Astrocyte (in vitro differentiated cells and primary cell): Measurements from ENCODE around the gene TTLL1.

Experiments used
- EZH2 ChIP-seq: IDR thresholded peaks from 2 replicates; pipeline ENCODE4 v1.6.1; 2012; ENCODE audit warnings: mild to moderate bottlenecking, low read length, inconsistent platforms; ENCODE audit not compliant: insufficient read depth
- TF ChIP-seq, protein P1 (sequence below): IDR thresholded peaks from 2 replicates; pipeline ENCODE4 v1.5.1; 2011; ENCODE audit warnings: low read depth, mild to moderate bottlenecking, inconsistent platforms, low read length, moderate library complexity; ENCODE audit not compliant: insufficient read depth

DNA sequence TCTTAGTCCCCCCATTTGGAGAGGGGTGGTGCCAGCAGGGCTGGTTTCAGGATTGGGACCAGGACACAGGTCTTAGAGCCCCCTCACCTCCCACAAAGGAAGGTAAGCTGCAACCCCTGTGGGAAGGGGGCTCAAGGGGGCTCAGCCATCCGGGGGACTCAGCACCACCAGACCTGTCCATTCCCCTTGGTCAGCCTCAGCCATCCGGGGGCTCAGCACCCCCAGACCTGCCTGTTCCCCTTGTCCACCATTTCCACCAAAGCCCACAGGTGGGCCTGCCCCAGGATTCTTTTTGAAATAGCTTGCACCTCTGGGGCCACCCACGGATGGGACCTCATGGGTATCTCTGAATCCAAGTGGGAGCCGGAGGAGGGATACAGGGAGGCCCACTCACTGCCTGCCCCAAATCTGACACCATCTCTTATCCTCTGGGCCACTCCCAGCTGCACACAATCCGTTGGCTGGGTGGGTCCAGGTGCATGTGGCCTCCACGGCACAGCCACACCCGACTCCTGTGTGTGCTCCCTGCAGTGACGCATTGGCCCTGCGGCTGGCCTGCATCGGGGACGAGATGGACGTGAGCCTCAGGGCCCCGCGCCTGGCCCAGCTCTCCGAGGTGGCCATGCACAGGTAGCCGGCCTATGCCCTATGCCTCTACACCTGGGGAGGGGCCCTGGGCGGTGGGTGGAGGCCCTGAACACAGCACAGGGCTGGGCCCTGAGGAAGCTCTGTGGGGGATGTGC lies 38.1 kb upstream of the TTLL1 start:
- no peak for TF ChIP-seq EZH2
- TF ChIP-seq, protein P1, sequence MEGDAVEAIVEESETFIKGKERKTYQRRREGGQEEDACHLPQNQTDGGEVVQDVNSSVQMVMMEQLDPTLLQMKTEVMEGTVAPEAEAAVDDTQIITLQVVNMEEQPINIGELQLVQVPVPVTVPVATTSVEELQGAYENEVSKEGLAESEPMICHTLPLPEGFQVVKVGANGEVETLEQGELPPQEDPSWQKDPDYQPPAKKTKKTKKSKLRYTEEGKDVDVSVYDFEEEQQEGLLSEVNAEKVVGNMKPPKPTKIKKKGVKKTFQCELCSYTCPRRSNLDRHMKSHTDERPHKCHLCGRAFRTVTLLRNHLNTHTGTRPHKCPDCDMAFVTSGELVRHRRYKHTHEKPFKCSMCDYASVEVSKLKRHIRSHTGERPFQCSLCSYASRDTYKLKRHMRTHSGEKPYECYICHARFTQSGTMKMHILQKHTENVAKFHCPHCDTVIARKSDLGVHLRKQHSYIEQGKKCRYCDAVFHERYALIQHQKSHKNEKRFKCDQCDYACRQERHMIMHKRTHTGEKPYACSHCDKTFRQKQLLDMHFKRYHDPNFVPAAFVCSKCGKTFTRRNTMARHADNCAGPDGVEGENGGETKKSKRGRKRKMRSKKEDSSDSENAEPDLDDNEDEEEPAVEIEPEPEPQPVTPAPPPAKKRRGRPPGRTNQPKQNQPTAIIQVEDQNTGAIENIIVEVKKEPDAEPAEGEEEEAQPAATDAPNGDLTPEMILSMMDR: no peak
